ENCODE data around the gene STK11IP.

Gene STK11IP

GRCh38 chr2:219563271-219563928 is 34.3 kb upstream of the STK11IP start:
- 0 out of 2 replicates have a peak, but pooled peaks have one; percentile 8 for TF ChIP-seq ZIC2 (tag by site-specific recombination; IDR thresholded peaks at IDR 0.05)
- no peak for TF ChIP-seq ZXDB (tag by site-specific recombination; IDR thresholded peaks at IDR 0.05)
- ChIA-PET POLR2A (interaction anchor here (1.2 to 3.7 kb wide), 2 partner anchors 11 to 34 kb away, joined by 5 to 25 read pairs; partner anchors contain the start of gene STK11IP), CTCF (interaction anchor here (0.6 kb wide), 1 partner anchor 117 kb away, joined by 3 read pairs; no protein-coding TSS in a partner anchor)
- no peak overlapping the region for H3K27ac ChIP-seq (ENCODE audit: extremely low read depth, low read depth, low read length)
- no peak overlapping the region for H3K4me3 ChIP-seq (ENCODE audit: low read depth, low read length)
- H3K36me3 ChIP-seq (ENCODE audit: control insufficient read depth in 2 of 2, insufficient read depth in 1 of 2, low read length in 2 of 2): peaks cover 13 to 86% of the 10 kb centered on the region in 2 experiments; a peak in 2 of 3 replicates
- no peaks in the 10 kb centered on the region for H3K4me1 ChIP-seq (ENCODE audit: control insufficient read depth, insufficient read depth, low read length)
- H3K9me3 ChIP-seq (ENCODE audit: control insufficient read depth, insufficient read depth, low read depth, low read length): no peaks in the 10 kb centered on the region

DNA sequence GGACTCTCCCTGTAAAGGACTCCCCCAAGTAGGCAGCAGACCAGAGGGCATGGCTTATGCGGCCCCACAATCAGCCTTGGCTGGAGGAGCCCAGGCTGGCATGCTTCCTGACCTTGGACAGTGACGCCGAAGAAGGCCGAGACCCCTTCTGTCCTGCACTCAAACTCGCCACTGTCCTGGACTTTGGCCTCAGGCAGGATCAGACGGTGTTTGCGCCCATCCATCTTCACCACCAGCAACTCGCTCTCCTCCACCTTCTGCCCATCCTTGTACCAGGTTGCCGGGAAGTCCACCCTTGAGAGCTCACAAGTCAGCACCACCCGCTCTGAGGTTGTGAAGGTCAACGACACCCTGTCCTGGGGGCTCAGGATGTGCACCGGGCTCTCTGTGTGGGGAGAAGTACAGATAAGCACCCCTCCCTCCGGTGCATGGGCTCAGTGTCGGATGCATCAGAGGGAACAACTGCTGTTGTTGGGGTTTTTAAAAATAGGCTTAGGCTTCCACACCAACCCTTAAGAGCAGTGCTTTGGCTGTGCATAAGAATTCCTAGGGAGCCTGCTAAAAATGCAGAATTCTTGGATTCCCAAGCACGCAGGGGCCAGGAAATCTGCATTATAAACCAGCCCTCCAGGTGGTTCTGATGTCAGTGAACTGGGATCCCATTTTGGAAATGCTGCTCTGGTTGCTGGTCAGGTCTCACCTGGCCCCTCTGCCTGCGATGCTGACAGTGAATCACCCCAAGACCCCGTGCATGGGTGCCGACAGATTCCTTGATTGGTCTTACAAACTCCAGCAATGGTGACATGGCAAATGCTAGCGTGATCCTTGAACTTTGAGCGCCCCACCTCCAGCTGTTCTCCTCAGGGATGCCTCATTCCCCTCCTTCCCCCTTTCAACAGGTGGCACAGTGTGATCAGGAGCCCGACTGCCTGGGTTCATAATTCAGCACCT is 32.3 kb upstream of the STK11IP start:
- ChIA-PET CTCF (no interaction called here), POLR2A (interaction anchor here (1.1 to 1.9 kb wide), 4 partner anchors 13 to 62 kb away, joined by 3 to 5 read pairs (median 4); partner anchors contain the start of gene STK11IP)
- peaks cover 13 to 93% of the 10 kb centered on the region in 2 experiments; a peak in 2 of 3 replicates for H3K36me3 ChIP-seq (ENCODE audit: control insufficient read depth in 2 of 2, insufficient read depth in 1 of 2, low read length in 2 of 2)
- H3K4me1 ChIP-seq (ENCODE audit: control insufficient read depth, insufficient read depth, low read length): peaks cover 7% of the 10 kb centered on the region
- no peaks in the 10 kb centered on the region for H3K9me3 ChIP-seq (ENCODE audit: control insufficient read depth, insufficient read depth, low read depth, low read length)
- no peak overlapping the region for H3K4me3 ChIP-seq (ENCODE audit: low read depth, low read length)
- TF ChIP-seq ZNF341 (tag by site-specific recombination; IDR thresholded peaks at IDR 0.05; ENCODE audit: low read depth) (no peak), ZNF157 (tag by site-specific recombination; IDR thresholded peaks at IDR 0.05) (no peak), SCRT2 (tag by site-specific recombination; IDR thresholded peaks at IDR 0.05) (peak; percentile 59; the same call in 1 of the 2 replicates), SCRT1 (tag by site-specific recombination; IDR thresholded peaks at IDR 0.05; ENCODE audit: borderline replicate concordance) (0 out of 2 replicates have a peak, but pooled peaks have one; percentile 19)
- no peak overlapping the region for H3K27ac ChIP-seq (ENCODE audit: extremely low read depth, low read depth, low read length)

- Histone ChIP-seq H3K4me3 (ENCODE audit: low read depth, low read length) (no peak overlapping the region), H3K4me1 (ENCODE audit: control insufficient read depth, insufficient read depth, low read length) (peaks cover 9% of the 10 kb centered on the region), H3K27ac (ENCODE audit: extremely low read depth, low read depth, low read length) (no peak overlapping the region), H3K9me3 (ENCODE audit: control insufficient read depth, insufficient read depth, low read depth, low read length) (no peaks in the 10 kb centered on the region), H3K36me3 (ENCODE audit: control insufficient read depth in 2 of 2, insufficient read depth in 1 of 2, low read length in 2 of 2) (peaks cover 13 to 84% of the 10 kb centered on the region in 2 experiments; a peak in 2 of 3 replicates)
- TF ChIP-seq ZNF26 (tag by site-specific recombination; IDR thresholded peaks at IDR 0.05) (no peak), YY2 (tag by site-specific recombination; IDR thresholded peaks at IDR 0.05) (no peak), MEIS1 (CRISPR knock-in tag; IDR thresholded peaks at IDR 0.05; ENCODE audit: borderline replicate concordance) (no peak), ZNF16 (tag by site-specific recombination; IDR thresholded peaks at IDR 0.05; ENCODE audit: low read depth) (no peak), ZNF585B (tag by site-specific recombination; IDR thresholded peaks at IDR 0.05) (no peak), ZBTB11 (tag by site-specific recombination; conservative IDR thresholded peaks at IDR 0.05; ENCODE audit: low read depth) (no peak), ZNF350 (tag by site-specific recombination; IDR thresholded peaks at IDR 0.05) (no peak), ZNF426 (tag by site-specific recombination; IDR thresholded peaks at IDR 0.05) (no peak), ZNF837 (tag by site-specific recombination; IDR thresholded peaks at IDR 0.05) (no peak), ZNF274 (IDR thresholded peaks at IDR 0.05; ENCODE audit: low read length) (no peak), ZNF274 (tag by site-specific recombination; IDR thresholded peaks at IDR 0.05; ENCODE audit: borderline replicate concordance) (no peak), ZNF544 (tag by site-specific recombination; IDR thresholded peaks at IDR 0.05) (no peak)
- ChIA-PET POLR2A (interaction anchor here (1.5 to 2.8 kb wide), 5 partner anchors 10 to 31 kb away, joined by 3 to 12 read pairs (median 4); partner anchors contain the start of gene STK11IP), CTCF (no interaction called here)
These were observed 31.0 kb upstream of the STK11IP start for GRCh38 chr2:219566640-219567039.

Measured in HEK293 (cell line).